Measurements from ENCODE around the gene NMRAL1.

The NMRAL1 gene

GRCh38 chr16:4494746-4495490 is 20.5 kb upstream of the NMRAL1 start:
- Histone ChIP-seq H3K4me1 (ENCODE audit: control insufficient read depth in 1 of 2, insufficient read depth in 1 of 2, low read depth in 1 of 2, low read length in 1 of 2) (no peaks in the 10 kb centered on the region), H3K27me3 (no peaks in the 10 kb centered on the region), H3K36me3 (peaks cover 20% of the 10 kb centered on the region), H3K27ac (peak overlapping the region; percentile 44), H3K9me3 (no peaks in the 10 kb centered on the region), H3K4me3 (ENCODE audit: low read depth in 1 of 2, low read length in 1 of 2) (no peak overlapping the region)
- no peak for TF ChIP-seq CTCF (IDR thresholded peaks at IDR 0.05)

- peaks cover 22% of the 10 kb centered on the region for H3K36me3 ChIP-seq
- H3K27me3 ChIP-seq, result no peaks in the 10 kb centered on the region
- no peak for TF ChIP-seq CTCF (IDR thresholded peaks at IDR 0.05)
- no peak overlapping the region for H3K27ac ChIP-seq
- no peaks in the 10 kb centered on the region for H3K9me3 ChIP-seq
- H3K4me1 ChIP-seq (ENCODE audit: control insufficient read depth in 1 of 2, insufficient read depth in 1 of 2, low read depth in 1 of 2, low read length in 1 of 2), result peaks cover 14 to 15% of the 10 kb centered on the region in 2 experiments
- no peak overlapping the region for H3K4me3 ChIP-seq (ENCODE audit: low read depth in 1 of 2, low read length in 1 of 2)
These were observed 17.5 kb upstream of the NMRAL1 start for GRCh38 chr16:4491898-4492297.

- no peaks in the 10 kb centered on the region for H3K9me3 ChIP-seq
- H3K36me3 ChIP-seq, result peaks cover 42% of the 10 kb centered on the region
- no peaks in the 10 kb centered on the region for H3K27me3 ChIP-seq
- H3K27ac ChIP-seq, result peak overlapping the region; percentile 81
- H3K4me3 ChIP-seq (ENCODE audit: low read depth in 1 of 2, low read length in 1 of 2), result no peak overlapping the region
- no peak for TF ChIP-seq CTCF (IDR thresholded peaks at IDR 0.05)
- H3K4me1 ChIP-seq (ENCODE audit: control insufficient read depth in 1 of 2, insufficient read depth in 1 of 2, low read depth in 1 of 2, low read length in 1 of 2), result peaks cover 14 to 15% of the 10 kb centered on the region in 2 experiments
These were observed 14.6 kb upstream of the NMRAL1 start for GRCh38 chr16:4489030-4489429.

GRCh38 chr16:4488499-4488967 is 14.1 kb upstream of the NMRAL1 start:
- Histone ChIP-seq H3K36me3 (peaks cover 44% of the 10 kb centered on the region), H3K27me3 (no peaks in the 10 kb centered on the region), H3K9me3 (no peaks in the 10 kb centered on the region), H3K4me1 (ENCODE audit: control insufficient read depth in 1 of 2, insufficient read depth in 1 of 2, low read depth in 1 of 2, low read length in 1 of 2) (peaks cover 14 to 15% of the 10 kb centered on the region in 2 experiments), H3K4me3 (ENCODE audit: low read depth in 1 of 2, low read length in 1 of 2) (no peak overlapping the region), H3K27ac (peak overlapping the region; percentile 81)
- no peak for TF ChIP-seq CTCF (IDR thresholded peaks at IDR 0.05)

- Histone ChIP-seq H3K9me3 (no peaks in the 10 kb centered on the region), H3K4me1 (ENCODE audit: control insufficient read depth in 1 of 2, insufficient read depth in 1 of 2, low read depth in 1 of 2, low read length in 1 of 2) (peaks cover 14 to 15% of the 10 kb centered on the region in 2 experiments), H3K27me3 (no peaks in the 10 kb centered on the region), H3K27ac (peak overlapping the region; percentile 81), H3K36me3 (peaks cover 40% of the 10 kb centered on the region), H3K4me3 (ENCODE audit: low read depth in 1 of 2, low read length in 1 of 2) (no peak overlapping the region)
- no peak for TF ChIP-seq CTCF (IDR thresholded peaks at IDR 0.05)
These were observed 13.6 kb upstream of the NMRAL1 start for GRCh38 chr16:4487955-4488498.
